ENCODE measurements around the gene PLPP4.

DNA sequence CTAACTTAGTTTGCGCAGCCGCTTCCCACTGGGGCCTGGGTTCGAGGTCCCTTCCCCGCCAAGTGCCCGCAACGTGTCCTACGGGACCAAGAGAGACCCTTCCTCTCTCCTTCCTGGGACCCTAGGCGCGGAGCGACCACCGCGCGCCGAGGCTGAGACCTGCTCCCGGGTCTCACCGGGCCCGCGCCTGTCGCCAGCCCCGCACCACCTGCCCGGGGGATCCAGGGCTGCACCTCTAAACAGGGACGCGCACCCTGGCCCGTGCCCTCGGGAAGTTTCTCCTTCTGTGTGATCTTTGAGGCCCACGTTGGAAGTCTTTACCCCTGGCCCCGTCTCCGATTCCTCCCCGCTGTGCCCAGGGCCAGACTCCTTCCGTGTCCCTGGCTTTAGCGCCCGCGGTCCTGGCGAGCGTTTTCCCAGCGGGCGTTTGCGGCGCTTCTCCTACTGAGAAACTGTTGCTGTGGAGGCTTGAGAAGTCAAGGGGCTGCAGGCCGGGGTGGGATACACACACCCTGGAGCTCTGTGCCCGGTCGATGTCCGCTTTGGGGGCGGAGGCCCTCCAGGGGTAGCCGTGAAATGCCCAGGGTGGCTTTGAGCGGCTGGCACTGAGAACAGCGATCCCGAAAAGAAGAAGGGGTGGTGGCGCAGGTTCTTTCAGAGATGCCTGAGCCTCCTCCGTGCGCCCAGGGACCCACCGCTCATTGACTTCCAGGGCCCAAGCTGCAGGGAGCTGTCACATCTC lies 575 bp downstream of the PLPP4 start:
- TF ChIP-seq, protein P1, sequence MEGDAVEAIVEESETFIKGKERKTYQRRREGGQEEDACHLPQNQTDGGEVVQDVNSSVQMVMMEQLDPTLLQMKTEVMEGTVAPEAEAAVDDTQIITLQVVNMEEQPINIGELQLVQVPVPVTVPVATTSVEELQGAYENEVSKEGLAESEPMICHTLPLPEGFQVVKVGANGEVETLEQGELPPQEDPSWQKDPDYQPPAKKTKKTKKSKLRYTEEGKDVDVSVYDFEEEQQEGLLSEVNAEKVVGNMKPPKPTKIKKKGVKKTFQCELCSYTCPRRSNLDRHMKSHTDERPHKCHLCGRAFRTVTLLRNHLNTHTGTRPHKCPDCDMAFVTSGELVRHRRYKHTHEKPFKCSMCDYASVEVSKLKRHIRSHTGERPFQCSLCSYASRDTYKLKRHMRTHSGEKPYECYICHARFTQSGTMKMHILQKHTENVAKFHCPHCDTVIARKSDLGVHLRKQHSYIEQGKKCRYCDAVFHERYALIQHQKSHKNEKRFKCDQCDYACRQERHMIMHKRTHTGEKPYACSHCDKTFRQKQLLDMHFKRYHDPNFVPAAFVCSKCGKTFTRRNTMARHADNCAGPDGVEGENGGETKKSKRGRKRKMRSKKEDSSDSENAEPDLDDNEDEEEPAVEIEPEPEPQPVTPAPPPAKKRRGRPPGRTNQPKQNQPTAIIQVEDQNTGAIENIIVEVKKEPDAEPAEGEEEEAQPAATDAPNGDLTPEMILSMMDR (IDR thresholded peaks at IDR 0.05; ENCODE audit: low read depth, low read length), result no peak
- TF ChIP-seq POLR2A (IDR thresholded peaks at IDR 0.05; ENCODE audit: extremely low read depth, insufficient read length) (no peak), MYC (IDR thresholded peaks at IDR 0.05; ENCODE audit: low read depth, low read length) (no peak)
- TF ChIP-seq, protein P2, sequence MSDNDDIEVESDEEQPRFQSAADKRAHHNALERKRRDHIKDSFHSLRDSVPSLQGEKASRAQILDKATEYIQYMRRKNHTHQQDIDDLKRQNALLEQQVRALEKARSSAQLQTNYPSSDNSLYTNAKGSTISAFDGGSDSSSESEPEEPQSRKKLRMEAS (IDR thresholded peaks at IDR 0.05; ENCODE audit: low read depth, low read length), result no peak

All from NB4 (cell line).